ENCODE results near the gene ATP5F1A. TPM values are rescaled to one million over a fixed set of nuclear protein-coding genes. Genes with fewer than 3 reads are reported as not detected.
"Not testable (repeated sequence)": the region's sequence is repeated elsewhere in the genome, so short reads cannot be mapped to it uniquely, and the experiment has no call there.

The ATP5F1A gene
- total RNA-seq, 1 experiment from 2014 or later: 912 TPM

DNA sequence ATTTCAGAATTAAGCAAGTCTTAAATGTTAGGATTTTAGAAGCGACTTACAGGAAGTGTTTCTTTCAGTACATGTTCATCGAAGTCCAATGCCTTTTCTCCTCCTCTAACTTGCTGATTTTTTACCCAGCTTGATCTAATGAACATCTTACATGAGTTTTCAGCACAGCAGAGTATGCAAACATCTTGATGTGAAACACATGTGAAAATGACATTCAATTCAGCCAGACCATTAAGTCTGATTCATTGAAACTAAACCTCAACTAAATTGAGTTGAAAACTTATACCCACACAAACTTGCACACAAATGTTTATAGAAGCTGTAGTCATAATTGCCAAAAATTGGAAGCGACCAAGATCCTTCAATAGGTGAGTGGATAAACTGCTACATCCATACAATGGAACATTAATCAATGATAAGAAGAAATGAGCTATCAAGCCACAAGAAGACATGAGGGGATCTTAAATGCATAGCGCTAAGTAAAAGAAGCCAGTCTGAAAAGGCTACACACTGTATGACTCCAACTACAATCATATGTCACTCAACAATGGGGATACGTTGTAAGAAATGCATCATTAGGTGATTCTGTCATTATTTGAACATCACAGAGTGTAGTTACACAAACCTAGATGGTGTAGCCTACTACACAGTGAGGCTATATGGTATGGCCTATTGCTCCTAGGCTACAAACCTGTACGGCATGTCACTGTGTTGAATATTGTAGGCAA, 44.6 kb downstream of the ATP5F1A start:
- in situ Hi-C loops (cut with HindIII; ENCODE audit: low sequenced_read_pairs): no loop called here

DNA sequence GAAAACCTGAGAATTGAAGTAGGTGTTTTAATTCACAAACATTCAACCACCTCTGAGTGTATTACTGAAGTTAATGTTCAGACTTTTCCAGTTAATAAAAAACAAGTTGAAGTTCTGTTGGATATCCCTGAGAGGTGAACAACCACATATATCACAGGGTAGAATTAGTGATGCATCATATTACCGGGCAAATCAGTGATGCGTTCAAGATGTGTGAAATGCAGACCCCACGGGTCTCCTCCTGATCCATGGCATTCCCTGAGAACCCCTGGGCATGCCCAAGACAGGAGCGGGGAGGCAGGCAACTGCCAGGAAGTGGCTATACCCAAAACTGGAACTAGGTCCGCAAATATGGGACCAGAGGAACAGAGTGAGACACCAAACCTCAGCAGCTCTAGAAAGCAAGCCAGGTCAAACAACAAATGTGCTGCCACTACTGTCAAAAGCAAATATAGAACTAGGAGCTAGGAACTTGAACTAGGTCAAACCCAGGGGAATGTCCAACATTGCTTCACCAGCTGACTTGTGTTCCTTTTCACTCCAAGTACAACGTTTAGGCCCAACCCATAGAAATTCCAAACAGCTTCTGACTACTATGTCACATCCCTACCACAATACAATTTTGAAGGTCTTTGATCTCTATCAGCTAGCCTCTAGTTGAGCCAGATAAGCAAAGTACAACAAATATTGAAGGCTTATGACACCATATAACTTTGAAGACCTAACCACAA, 46.2 kb downstream of the ATP5F1A start:
- DNase-seq (ENCODE audit: low spot score): no peak
- in situ Hi-C loops (cut with HindIII; ENCODE audit: low sequenced_read_pairs): no loop called here

More for the DNA sequence above, 44.6 kb downstream of the ATP5F1A start:
- no peak for DNase-seq (ENCODE audit: low spot score)

- no peak for DNase-seq (ENCODE audit: low spot score)
- in situ Hi-C loops (cut with HindIII; ENCODE audit: low sequenced_read_pairs): no loop called here
Observed at GRCh38 chr18:46050268-46050667, 47.8 kb downstream of the ATP5F1A start.

DNA sequence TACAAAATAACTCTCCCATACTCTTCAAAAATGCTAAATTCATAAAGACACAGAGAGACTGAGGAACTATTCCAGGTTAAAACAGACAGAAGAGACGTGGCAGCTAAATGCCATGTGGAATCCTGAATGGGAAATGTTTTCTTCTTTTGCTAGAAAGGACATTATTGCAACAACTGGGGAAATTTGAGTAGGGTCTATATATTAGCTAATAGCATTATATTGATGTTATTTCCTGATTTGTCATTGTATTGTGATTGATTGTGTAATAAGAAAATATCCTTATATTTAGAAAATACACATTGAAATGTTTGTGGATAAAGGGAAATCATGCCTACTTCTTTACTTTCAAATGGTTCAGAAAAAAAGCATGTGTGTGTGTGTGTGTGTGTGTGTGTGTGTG, 49.5 kb downstream of the ATP5F1A start:
- in situ Hi-C loops (cut with HindIII; ENCODE audit: low sequenced_read_pairs): no loop called here
- no peak for DNase-seq (ENCODE audit: low spot score)

DNA sequence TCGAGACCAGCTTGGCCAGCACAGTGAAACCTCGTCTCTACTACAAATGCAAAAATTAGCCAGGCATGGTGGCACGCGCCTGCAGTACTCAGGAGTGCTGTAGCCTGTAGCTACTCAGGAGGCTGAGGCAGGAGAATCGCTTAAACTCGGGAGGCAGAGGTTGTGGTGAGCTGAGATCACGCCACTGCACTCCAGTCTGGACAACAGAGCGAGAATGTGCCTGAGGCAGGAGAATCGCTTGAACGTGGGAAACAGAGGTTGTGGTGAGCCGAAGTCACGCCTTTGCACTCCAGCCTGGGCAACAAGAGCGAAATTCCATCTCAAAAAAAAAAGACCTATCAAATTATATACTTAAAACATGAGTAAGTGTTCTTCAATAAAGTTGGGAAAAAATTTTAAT, 50.7 kb downstream of the ATP5F1A start:
- in situ Hi-C loops (cut with HindIII; ENCODE audit: low sequenced_read_pairs); DNase-seq (ENCODE audit: low spot score): not testable (repeated sequence)

GRCh38 chr18:46046688-46047087, 51.4 kb downstream of the ATP5F1A start:
- DNase-seq (ENCODE audit: low spot score): no peak
- in situ Hi-C loops (cut with HindIII; ENCODE audit: low sequenced_read_pairs): no loop called here

GRCh38 chr18:46046126-46046525, 52.0 kb downstream of the ATP5F1A start:
- no peak for DNase-seq (ENCODE audit: low spot score)
- in situ Hi-C loops (cut with HindIII; ENCODE audit: low sequenced_read_pairs): no loop called here

DNA sequence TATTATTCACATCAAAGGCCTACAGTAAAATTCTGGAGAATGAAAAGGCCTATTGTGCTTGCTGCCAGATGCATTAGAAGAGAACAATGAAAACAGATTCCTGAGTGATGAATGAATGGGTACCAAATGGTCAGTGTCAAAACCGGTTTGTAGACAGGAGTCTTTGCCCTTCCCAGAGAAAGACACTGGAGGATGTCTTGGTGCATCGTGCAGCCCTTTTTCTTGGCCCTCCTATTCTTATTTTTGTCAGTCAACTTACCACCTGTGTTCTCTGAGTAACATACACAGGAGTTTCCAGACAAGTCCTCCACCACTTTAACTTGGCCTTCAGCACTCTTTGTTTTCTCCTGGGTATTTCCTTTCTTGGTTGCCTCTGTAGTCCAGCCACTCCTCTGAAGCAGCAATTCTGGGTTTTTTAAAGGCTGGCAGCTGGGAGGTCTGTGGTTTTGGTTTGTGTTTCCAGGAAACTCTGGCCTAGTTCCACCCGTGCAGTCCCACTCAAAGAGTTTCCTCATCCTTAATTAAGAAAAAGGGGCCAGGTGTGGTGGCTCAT, 55.4 kb downstream of the ATP5F1A start:
- in situ Hi-C loops (cut with HindIII; ENCODE audit: low sequenced_read_pairs): no loop called here
- DNase-seq (ENCODE audit: low spot score): no peak

GRCh38 chr18:46040747-46041104, 57.4 kb downstream of the ATP5F1A start:
- in situ Hi-C loops (cut with HindIII; ENCODE audit: low sequenced_read_pairs): no loop called here
- DNase-seq (ENCODE audit: low spot score): no peak

DNA sequence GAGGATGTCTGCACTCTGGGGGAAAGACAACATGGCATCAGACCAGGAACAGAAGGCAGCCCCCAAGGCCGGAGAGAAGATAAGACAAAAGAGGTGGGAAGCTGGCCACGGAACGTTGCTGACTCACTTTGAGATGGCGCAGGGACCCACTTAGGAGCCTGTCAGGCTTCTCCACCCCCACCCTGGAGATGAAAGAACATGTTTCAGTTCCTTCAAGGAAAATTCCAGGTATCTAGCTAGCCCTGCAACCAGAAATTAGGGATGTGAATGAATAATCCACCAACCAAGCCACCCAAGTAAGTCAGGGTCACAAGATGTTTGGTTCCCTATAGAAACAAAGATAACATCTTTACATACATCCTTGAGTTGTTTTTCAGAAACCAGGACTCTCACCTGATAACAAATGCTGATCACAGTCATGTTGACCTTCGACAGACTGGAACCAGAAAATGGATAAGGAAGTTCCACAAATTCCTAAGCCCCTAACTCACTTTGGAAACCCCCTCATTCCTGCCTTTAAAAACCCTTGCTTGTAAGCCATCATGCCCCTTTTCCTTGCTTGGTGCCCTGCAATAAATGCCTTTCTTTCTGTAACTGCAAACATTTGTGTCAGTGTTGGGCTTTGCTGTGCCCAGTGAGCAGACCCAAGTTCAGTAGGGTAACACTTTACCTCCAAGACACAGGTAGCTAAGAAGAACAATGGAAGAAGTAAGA, 57.9 kb downstream of the ATP5F1A start:
- DNase-seq (ENCODE audit: low spot score): no peak
- in situ Hi-C loops (cut with HindIII; ENCODE audit: low sequenced_read_pairs): no loop called here

DNA sequence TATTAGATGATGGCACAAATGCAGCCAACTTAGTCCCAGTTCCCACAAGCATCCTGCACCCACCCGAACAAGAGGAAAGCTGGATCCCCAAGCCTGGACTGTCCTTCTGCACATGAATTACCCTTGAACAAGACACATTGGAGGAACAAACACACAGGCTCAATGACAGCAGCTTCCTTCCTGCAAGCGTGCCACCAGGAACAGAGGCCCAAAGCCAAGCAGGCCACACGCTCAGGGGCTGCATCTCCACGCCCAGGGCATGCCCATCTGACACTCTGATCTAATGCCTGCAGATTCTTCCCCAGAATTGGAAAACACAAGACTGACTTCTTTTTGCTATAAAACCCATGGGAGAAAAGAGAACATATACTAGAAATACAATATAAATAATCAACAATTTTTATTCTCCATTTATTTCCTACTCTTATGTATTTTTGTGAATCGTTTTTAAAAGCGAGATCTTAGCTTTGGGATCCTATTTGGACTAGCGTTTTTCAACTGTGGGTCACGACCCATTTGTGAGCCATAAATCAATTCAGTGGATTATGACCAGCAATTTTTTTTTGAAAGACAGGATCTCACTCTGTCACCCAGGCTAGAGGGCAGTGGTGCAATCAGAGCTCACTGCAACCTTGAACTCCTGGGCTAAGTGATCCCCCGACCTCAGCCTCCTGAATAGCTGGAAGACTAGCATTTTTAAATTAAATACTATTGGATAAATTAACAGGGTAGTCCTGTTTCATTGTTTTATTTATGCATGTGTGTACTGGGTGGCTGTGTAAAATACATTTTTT, 60.4 kb downstream of the ATP5F1A start:
- in situ Hi-C loops (cut with HindIII; ENCODE audit: low sequenced_read_pairs): no loop called here
- DNase-seq (ENCODE audit: low spot score): no peak

GRCh38 chr18:46035696-46036680, 62.1 kb downstream of the ATP5F1A start:
- in situ Hi-C loops (cut with HindIII; ENCODE audit: low sequenced_read_pairs): no loop called here
- DNase-seq (ENCODE audit: low spot score): no peak

DNA sequence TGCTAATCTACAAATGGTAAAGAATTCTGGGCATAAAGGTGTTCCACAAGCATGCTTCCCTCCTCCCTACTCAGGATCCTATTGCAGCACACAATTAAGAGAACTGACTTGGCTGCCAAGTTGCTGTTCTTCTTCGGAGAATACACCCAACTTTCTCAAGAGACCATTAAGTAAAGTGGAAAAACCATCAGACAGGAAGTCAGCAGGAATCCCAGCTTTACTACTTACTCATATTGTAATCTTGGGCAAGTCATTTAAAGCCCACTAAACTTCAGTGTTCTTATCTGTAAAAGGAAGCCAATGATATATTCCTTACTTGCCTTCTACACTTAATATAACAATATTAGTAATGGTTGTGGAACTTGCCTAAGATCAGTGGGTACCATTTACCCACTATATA, 63.9 kb downstream of the ATP5F1A start:
- in situ Hi-C loops (cut with HindIII; ENCODE audit: low sequenced_read_pairs): no loop called here
- DNase-seq (ENCODE audit: low spot score): no peak

- in situ Hi-C loops (cut with HindIII; ENCODE audit: low sequenced_read_pairs): no loop called here
- DNase-seq (ENCODE audit: low spot score): no peak
Observed at GRCh38 chr18:46031741-46032140, 66.4 kb downstream of the ATP5F1A start.

Data from G401 (cell line).